Stimulated activated CD4-positive, alpha-beta T cell treated with anti-CD3 and anti-CD28 coated beads, TNF-alpha, amount 100 ng/mL, for 48 hours (primary cell): ENCODE measurements around the gene TCERG1L.
"Not testable (repeated sequence)": the region's sequence is repeated elsewhere in the genome, so short reads cannot be mapped to it uniquely, and the experiment has no call there.

Experiments used
- DNase-seq, 3 donors: peaks; one replicate each; pipeline ENCODE4 v3.0.0-alpha.2; 2020; ENCODE audit warnings: low read depth in 3 of 3

Gene TCERG1L

DNA sequence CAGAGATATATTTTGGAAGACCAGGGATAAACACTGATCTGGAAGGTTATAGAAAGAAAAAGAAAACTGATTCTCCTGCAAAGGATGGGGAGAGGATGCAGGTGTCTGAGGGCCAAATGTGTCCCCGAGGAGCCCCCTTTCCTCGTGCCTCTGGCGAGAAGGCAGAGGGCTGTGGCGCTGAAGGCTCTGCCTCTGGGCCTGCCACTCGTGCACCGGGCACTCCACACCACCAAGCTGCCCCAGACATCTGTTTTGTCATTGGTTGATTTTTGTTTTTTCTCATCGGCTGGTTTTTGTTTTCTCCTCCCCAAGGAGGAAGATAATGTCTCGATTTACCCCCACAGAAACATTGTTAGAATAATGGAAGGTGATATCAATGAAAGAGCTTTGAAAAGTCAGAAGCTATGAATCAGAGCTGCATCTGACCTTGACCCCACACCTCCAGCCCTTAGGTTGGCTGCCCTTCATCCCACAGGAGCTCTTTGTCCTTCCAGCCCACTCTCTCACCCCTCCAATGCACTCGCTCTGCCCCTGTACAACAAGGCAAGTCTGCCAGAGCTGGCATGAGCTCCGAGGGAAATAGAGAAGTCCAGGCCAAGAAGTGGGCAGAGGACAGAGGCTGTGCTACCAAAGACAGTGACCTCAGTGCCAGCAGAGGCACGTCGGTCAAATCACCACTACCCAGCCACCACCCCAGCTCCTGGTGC is 124.8 kb downstream of the TCERG1L start:
- no peak for DNase-seq

GRCh38 chr10:131184503-131184902 is 127.0 kb downstream of the TCERG1L start:
- DNase-seq: no peak

DNA sequence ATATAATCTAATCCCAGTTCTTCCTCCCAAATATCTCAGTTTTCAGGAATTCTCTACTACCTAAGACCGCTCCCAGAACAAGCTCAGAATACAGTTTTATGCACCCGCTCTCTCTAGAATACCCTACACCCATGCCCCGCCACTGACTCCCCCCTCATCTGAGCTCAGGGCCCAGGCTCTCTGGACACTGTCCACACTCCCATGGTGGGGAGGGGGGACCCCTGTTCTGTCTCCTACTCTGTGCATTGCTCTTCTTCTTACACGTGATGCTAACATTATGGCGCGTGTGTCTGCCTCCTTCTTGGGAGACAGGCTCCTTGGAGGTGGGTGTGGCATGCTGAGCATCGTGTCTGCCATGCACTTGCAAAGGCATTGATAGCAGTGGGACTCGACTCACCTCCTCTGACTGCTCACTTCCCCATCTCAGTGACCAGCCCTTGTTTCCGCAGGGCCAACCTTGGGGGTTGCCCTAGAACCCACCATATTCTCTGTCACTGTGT is 127.9 kb downstream of the TCERG1L start:
- no peak for DNase-seq

DNA sequence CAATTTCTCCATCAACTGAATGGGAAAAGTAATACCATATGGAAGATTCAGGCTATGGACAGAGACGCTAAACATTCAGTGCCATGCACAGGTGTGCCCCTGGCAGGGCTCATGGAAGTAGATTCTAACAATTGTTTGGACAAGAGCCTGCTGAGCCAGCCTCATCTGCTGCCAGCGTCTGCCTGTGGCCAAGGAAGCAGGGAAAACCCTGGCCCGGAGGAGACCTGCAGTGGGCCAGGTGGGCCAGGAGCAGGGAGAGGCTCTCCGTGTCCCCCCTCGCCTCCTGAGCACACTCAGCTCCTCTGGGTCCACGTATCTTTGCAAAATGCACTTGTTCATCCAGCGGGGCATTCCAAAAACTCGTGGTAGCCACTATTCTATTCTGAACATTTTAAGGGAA is 130.1 kb downstream of the TCERG1L start:
- no peak for DNase-seq

DNA sequence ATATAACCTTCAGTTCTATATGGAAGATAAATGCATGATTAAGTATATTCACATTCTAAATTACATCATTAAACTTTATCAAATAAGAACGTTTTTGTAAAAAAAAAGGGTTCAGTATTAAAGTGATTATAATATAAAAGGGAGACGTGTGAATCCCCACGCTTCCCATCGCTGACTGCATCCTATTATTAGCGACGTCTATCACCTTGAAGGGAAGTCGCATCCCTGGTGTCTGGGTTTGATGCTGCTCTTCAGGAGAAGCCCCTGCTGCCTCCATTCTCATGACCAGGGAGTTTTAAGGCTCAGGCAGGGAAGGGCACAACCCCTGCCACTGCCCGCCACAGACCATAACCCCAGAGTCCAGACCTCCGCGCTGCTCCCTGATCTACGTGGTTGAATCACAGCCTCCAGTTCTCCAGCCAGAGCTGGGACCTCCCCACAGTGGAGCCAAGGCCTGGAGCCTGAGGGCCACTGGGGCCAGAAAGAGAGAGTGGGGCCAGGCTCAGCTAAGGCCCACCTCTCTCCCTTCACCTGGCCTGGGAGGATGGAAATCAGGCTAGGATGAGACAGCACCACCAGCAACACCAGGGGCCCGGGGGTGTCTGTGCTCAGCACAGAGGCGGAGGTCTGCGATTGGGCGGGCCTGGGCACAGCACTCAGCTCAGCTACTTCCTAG is 130.6 kb downstream of the TCERG1L start:
- DNase-seq: no peak

DNA sequence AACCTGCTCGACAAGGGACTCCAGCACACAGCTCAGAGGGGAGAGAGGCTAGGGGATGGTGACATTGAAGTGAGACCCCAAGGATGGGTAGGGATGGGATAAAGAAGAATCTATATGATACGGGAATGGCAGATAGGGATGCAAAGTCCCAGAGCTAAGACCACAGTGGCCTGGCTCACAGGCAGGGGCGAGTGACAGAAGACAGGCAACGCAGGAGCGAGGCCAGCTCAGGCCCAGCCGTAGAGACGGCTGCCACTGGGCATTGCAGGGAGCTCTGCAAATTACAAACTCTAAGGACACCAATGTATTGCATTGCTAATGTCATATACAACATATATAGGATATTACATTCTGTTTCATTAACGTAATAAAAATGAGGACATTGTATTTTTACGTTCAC is 131.4 kb downstream of the TCERG1L start:
- DNase-seq: no peak

DNA sequence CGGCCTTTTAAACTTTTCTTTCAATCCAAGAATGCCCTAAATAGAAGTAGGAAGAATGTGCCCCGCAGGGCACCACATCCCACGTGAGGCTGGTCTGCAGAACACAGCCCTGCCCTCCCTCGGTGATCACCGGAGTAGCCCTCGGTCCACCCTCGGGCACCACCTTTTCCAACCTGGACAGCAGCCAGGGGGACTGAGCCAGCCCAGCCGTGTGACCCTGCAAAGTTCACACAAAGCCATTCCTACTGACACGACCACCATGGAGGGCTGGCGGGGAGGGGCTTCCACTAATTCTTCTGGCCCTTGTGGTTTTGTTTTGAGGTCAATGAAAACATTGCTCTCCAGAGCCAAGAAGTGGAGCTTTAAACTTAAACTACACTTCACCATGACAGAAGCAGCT is 132.2 kb downstream of the TCERG1L start:
- no peak for DNase-seq

- no peak for DNase-seq
These were observed 132.8 kb downstream of the TCERG1L start for GRCh38 chr10:131178521-131179331.

DNA sequence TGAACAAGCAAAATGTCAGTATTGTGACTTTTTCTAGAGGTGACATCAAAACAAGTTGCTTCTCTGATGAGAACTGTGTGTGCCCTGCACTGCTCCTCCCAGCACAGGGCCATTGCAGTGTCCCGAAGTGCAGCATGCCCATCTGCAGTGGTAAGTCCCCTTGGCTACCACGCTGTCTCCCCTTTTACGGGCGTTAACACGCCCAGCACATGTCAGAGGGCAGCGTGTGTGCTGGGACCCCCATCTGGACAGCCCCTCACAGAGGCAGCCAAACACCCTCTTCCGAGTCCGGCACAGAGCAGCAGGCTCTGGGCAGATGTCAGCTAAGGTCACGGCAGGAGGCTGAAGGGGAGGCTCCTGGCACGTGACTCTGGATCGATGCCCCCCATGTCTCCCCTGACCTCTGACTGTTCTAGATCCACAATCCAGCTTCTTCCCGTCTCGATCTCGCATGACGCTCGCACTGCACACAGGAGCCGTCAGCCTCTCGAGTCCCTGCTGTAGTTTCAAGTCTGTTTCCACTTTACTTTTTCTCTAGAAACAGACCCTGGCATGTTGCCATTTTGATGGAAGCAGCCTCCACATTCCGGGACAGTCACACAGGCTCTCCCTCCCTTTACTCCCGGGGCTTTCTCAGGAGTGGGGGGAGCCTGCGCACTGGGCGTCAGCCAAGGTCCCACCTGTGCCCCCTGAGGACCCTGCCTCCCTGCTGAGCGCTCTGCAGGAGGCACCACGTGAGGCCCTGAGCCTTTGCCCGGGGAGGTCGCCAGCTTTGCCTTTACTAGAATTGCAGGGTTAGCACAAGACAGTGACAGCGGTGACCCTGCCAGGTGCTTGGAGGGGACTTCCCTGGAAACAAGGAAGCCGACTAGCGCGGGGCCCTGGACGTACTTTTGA is 133.8 kb downstream of the TCERG1L start:
- no peak for DNase-seq

DNA sequence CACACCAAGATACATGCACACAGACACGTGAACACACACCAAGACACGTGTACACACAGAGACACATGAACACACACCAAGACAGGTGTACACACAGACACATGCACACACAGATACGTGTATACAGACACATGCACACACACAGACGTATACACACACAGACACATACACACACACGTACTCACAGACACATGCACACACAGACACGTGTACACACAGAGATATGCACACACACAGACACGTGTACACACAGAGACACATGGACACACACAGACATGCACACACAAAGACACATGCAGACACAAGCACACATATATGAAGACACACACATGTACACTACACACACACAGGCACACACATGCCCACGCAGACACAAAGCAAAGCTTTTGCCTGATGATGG is 134.6 kb downstream of the TCERG1L start:
- DNase-seq: no peak

DNA sequence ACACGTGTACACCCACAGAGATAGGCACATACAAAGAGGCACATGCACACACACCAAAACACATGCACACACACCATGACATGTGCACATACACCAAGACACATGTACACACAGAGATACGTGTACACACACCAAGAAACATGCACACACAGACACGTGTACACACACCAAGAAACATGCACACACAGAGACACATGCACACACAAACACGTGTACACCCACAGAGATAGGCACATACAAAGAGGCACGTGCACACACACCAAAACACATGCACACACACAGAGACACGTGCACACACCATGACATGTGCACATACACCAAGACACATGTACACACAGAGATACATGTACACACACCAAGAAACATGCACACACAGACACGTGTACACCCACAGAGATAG is 135.2 kb downstream of the TCERG1L start:
- DNase-seq: not testable (repeated sequence)

DNA sequence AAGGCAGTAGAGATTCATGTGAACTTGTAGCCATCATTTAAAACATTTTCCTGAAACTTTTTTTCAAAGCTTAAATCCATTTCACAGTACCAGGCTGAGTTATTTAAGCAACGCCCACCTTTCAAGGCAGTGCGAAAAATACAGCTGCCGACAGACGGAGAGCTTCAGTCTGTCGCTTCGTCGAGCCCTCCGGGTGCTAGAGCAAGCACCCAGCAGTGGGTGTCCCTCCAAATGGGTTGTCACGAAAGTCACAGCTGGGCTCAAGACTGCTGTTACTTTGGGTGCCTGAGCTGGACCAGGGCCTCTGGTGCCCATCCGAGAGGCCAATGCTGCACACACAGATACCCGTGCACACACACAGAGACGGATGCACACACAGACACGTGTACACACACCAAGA is 135.6 kb downstream of the TCERG1L start:
- DNase-seq: no peak

DNA sequence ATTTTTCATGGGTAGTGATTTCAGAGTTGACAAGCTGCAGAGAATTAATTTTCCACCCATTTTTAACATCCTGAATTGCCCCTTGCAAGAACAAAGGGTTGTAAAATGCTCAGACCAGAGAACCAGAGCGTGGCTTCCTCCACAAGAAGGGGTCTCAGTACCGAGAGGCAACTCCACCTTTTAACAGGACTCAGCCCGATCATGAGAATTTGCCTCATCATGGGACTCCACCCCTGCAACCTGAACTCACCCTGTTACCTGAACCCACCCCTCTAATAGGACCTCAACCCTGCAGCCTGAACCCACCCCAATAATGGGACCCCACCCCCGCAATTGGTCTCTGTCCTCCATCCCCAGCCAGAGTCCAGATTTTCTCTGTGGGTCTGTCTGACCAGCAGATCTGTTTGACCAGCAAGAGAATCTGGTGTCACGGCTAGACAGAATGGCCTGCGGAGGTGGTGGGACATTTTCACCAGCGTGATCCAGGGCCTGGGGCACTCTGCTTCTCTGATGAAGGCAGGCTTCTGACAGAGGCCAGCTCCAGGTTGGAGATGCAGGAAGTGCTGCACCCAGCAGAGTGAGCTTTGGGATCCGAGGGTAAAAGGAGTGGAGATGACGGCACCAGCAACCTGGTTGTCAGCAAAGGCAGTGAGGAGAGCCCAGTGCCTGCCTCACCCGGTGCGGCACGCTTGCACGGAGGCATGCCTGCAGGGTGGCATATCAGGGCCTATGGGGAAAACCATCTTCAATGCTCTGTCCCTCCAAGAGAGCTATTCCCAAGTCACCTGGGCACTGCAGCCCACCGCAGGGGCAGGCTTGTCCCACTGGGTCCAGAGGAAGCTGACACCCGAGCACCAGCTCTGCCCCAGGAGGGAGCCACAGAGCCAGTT is 136.6 kb downstream of the TCERG1L start:
- no peak for DNase-seq

DNA sequence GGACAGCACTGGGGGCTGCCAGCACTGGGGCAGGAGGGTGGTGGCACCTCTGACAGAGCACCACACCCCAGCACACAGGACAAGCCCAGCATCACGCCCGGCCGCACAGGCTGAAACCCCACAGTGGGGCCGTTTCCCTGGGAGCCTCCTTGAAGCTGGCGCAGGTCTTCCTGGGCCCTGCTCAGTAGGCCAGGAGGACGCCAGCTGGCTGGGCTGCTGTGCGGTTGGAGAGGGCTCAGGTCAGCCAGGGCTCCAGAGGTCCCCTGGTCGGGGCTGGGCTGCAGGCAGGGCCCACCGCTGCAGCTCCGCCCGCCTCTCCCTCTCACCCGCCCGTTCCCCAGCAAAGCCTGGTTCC is 137.3 kb downstream of the TCERG1L start:
- DNase-seq: no peak

GRCh38 chr10:131173484-131174210 is 137.9 kb downstream of the TCERG1L start:
- no peak for DNase-seq

DNA sequence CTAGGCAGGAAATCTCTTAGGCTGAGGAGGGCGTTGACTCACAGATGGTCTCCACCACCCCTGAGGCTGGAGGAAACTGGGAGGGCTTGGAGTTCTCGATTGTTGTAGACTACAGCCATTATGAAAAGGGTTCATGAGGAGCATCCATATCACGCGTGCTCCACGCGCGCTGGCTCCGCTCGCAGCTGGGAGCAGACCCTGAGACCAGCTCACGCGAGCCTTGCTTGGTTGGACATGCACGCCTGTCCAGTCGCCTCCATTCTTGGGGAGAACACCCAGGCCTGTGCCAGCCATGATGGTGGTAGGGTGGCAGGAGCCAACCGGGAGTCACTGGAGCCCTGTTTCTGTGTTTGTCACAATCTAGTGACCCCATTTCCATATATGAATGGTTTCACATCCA is 139.1 kb downstream of the TCERG1L start:
- DNase-seq: no peak

- no peak for DNase-seq
These were observed 142.4 kb downstream of the TCERG1L start for GRCh38 chr10:131169146-131169545.

DNA sequence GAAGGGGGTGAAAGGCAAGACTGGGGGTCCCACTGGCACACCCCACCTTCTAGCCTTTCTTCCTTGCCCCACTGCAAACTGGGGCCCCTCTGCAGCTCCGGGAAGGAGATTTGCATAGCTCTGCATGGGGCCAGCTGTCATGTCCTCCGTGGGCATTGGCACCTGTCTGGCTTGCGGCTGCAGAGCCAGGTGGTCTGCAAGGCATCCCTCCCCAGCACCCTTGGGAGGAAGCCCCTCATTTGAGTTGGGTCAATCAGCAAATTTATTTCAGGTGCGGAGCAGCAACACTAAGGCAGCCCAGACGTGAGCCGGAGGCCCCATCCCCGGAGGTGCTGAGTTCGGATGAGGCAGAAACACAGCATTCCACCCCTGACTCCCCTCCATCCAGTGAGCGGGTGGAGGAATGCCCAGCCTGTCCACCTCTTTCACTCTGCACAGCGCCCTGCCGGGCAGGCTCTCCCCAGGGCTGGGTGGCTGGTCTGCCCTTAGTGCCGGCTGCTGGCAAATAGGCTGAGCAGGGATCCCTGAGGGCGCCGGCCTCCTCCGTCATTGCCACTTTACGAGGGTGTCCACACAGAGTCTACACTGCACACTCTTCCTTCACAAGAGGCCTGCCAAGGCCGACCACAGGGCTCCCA is 143.2 kb downstream of the TCERG1L start:
- DNase-seq: no peak
